OCI-M1 (cell line): ENCODE measurements around the gene CITED2.
"Not testable (repeated sequence)": the region's sequence is repeated elsewhere in the genome, so short reads cannot be mapped to it uniquely, and the experiment has no call there.

ENCODE experiments used
- DNase-seq: peaks from one replicate; lab custom pipeline; 2025; lab: John Stamatoyannopoulos, UW

The CITED2 gene

DNA sequence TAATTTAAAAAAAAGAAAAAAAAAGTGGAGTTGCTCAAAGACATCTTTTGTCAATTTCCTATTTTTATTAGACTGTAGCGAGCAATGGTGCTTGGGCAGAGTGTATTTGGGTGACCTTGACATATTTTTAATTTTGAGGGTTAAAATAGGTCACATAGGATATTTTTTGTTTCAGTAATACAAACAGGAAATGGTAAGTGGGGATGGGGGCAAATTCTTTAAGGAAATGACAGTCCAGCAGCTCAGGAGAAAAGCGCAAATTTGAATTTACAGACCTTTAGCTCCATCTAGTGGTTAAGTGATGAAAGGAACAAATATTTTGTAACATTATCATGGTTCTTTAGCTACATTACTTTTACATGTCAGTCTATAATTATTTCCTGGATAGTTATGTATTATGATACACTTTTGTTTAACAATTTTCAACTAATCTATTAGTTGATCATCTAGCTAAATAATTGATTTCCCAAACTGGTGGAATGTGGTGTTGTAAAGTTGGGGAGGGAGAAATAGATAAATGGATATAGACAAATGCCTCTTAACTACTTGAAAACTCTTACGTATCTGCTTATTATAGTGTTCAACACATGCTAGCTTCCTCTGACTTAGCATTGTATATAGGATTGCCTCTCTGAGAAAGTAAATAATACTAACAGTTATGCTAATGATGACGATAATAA is 10.0 kb downstream of the CITED2 start:
- DNase-seq = peak; percentile 82

DNA sequence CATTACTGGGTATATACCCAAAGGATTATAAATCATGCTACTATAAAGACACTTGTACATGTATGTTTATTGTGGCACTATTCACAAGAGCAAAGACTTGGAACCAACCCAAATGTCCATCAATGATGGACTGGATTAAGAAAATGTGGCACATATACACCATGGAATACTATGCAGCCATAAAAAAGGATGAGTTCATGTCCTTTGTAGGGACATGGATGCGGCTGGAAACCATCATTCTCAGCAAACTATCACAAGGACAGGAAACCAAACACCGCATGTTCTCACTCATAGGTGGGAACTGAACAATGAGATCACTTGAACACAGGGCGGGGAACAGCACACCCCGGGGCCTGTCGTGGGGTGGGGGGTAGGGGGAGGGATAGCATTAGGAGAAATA is 10.7 kb downstream of the CITED2 start:
- DNase-seq = not testable (repeated sequence)

DNA sequence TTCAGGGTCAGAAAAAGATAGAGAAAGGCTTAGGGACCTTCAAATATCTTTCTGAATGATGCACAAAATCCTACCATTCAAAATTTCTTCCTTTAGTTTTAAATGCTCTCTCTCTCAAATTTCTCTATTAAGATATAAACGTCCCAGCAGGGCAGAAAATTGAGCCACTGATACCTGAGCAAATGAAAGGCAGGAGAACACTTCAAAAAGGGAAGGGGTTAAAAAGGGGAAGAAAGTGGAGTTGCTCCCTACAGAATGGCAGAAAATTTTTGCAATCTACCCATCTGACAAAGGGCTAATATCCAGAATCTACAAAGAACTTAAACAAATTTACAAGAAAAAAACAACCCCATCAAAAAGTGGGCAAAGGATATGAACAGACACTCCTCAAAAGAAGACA is 11.3 kb downstream of the CITED2 start:
- DNase-seq = not testable (repeated sequence)

DNA sequence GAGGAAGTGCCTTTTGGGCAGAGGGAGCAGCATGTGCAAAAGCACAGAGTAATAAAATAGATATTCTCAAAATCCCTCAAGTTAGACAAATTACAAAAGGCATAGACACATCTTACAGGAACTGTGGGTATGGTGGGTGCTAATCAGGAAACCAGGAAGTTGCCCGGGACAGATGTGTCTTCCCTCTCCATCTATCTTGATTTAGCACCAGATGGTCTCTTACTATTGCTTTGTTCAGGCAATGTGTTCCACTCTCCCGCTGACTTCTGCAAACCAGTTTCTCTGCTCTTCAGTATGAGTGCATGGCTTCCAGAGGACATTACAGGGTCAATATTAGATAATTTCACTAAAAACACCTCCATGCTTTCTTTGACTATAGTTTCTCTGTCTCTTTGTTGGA is 13.2 kb downstream of the CITED2 start:
- DNase-seq = peak; percentile 63

DNA sequence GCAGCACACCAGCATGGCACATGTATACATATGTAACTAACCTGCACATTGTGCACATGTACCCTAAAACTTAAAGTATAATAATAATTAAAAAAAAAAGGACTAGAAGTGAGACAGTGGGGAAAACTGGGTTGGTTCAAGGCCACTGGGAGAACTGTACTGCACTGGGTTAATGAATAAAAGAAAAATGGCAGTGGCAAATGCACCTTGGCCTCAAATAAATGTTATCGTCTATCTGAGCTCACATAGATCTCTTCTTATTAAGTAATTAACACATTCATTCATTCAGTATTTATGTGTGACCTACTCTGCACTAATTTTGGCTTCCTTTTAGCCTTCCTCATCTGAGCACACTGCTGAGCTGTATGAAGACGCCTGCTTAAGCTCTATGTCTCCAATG is 17.5 kb downstream of the CITED2 start:
- no peak for DNase-seq

DNA sequence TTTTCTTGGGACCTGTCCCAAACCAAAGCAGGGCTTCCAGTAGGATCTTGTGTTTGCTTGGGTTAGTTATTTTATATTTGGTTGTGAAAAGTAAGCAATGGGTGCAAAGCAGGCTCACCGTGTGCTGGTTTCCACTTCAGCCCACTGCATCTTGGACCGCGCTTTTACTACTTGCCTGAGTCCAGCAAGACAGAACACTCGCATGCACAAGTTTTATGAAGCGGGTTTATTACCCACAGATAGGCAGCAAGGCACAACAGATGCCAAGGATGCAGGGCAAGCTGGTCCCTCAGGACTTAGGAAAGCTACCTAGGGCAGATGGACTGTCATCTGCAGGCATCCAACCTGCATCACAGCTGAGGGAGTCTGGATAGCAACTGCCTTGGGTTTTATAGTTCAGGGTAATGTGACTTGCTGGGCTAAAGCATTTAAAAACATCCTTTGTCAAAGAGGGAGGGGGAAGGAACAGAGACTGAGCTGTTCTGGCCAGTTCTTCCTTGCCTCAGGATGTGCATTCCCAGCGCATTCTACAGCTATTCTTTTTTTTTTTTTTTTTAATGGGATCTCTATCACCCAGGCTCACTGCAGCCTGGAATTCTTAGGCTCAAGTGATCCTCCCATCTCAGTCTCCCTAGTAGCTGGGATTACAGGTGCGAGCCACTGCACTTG is 18.5 kb downstream of the CITED2 start:
- no peak for DNase-seq

DNA sequence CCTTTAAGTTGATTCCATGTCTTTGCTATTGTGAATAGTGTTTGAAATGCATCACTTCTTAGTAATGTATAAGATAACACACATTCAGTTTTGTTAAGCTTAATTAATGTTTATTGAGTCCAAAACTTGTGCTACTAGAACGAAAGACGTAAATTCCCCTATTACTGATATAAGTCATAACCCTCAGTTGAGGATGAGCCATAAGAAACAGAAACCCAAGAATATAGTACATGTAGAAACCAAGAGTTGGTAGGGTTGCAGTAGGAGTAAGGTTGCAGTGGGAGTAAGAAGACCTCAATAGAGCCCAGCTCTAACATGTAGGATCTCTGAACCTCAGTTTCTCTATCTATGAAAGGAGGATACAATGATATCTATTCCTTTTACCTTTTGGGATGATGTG is 19.3 kb downstream of the CITED2 start:
- no peak for DNase-seq

DNA sequence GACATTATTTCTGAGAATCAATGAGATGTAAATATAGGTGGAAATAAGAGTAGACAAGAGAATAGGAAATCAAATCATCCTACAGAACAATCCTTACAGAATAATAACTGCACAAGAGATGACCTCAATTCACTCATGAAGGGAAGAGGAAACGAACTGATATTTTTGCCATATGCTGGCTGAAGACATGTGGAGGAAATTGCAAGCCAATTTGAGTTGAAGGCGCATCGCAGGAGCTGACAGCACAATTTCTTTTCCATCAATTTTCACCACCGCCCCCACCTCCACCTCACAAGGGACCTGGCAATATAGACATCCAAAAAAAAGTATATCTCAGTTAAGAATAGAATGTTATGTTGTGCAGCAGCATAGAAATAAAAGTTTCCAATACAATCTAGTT is 20.3 kb downstream of the CITED2 start:
- DNase-seq = no peak

DNA sequence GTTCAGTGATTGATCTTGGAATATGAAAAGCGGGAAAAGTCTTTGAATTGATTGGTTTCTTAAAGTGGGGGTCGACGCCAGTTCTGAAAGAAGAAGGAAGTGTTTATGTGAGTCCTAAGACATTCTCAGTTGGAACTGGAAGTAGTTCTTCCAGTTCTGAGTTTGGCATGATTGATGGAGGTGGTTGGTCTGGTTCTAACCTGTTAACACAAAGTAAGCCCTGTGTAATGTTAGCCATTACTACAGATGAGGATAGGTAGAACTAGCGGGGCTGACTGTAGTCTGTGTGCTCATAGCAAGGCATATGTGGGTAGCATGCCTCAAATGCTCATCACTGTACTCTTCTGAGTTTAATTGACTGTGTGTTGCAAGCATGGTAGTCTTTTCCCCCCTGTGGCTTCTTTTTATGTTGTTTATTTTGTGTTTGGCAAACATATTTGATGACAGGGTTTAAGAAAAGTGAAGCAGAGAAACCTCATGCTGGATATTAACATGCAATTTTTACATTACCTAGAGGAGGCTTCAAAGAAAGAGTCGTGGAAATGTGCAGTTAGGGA is 24.9 kb downstream of the CITED2 start:
- no peak for DNase-seq

DNA sequence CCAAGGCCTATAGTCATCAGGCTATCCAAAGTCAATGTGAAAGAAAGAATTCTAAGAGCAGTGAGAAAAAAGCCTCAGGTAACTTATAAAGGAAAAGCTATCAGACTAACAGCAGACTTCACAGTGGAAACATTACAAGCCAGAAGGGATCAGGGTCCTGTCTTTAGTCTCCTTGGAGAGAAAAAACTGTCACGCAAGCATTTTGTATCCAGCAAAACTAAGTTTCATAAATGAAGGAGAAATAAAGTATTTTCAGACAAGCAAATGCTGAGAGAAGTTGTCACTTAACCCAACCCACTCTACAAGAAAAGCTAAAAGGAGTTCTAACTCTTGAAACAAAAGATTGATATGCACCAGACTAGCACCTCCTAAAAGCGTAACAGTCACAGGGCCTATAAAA is 28.1 kb downstream of the CITED2 start:
- DNase-seq = no peak

DNA sequence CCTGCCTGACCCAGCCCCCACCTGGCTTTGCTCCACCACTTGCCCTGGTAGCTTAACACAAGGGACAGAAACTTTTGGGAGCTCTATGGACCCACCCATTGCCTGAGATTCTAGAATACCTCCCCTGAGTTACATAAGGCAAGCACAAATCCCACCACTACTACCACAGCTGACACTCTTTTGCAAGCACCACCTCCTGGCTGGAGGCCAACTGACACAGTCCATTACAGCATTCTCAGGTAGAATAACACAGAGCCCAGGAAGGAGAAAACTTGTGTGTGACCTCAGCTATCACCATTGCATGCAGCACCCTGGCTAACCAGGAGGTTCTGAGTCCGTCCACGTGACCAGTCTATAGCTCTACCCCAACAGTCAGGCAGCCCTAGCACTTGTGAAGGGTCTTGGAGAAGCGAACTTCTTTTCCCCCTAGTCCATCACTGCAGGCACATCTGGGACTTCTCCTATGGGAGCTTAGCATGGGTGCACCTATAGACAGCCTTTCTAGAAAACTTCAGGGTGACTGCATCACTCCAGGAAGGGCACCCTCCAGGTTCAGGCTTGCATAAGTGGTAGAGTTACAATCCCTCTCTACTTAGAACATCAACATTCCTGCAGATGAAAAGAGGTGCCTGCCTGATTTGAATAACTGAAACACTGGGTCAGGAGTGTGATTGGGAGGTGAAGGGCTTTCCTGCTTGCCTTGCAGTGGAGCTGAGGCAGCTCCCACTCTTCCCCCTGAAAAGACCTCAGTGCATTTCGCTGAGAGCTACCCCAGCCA is 30.1 kb downstream of the CITED2 start:
- no peak for DNase-seq

DNA sequence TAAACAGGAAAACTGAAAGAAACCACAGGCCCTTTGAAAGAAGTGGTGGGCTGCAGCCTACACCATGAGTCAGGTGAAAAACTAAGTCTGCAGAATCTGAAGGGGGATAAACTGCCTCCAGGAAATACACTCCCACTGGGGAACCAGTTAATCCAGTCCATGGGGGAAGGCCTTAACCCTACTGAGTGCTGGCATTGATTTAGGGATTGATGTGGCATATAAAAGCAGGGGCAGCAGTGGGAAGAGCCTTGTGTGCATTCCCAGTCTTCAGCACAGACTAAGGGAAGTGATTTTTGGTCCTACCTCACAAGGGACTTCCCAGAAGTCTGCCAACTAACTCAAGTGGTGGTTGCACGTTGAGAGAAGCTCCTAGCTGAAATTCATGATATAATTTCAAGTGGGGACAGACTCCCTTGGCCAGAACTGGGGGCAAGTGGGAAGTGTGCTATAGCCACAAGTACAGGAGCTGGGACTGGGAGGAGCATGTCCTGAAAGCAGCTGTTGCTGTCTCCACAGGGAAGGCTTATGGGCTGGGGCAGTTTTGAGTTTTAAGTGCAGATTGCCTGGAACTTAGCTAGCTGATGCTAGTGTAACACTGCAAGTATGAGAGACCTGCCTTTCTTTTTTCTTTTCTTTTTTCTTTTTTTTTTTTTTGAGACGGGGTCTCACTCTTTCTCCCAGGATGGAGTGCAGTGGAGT is 31.2 kb downstream of the CITED2 start:
- no peak for DNase-seq

DNA sequence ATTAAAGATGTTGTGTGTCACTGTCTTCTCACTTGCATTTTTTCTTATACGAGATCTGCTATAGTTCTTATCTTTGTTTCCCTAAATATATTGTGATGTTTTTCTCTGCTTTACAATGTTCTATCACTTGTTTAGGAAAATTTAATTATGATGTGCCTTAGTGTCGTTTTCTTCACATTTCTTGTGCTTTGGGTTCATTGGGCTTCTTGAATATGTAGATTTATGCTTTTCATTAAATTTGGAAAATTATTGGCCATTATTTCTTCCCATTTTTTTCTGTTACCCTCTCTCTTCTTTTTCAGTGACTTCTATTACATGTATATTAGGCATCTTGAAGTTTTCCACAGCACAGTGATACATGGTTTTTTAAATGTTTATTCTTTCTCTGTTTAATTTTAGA is 33.4 kb downstream of the CITED2 start:
- no peak for DNase-seq

DNA sequence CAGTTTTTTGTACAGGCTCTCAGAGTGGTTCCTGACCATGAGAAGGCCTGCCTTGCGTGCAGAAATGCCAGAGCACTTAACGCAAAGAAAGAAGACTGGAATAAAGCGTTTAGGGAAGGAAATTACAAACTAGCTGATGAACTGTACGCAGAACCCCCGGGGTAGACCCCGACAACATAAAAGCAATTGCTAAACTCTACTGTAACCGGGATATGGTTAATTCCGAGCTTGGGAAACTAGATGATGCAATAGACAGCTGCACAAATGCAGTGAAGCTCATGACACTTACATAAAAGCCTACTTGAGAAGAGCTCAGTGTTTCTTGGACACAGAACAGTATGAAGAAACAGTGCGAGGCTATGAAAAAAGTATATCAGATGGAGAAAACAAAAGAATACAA is 35.7 kb downstream of the CITED2 start:
- DNase-seq = no peak

DNA sequence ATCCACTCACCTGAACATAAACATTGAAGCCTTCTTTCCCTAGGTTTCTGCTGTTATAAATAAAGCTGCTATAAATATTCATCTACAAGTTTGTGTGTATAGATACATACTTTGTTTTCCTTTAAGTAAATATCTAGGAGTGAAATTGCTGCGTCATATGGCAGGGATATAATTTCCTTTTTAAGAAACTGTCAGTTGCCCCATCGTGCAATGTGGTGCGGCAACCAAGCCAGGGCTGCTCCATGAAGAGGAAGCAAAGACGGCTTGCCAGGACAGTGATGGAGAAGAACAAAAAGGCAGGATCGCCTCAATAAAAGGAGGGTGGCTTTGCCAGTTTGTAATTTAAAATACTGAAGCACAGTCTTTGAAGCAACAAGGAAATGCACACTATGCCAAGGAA is 36.6 kb downstream of the CITED2 start:
- DNase-seq = peak; percentile 60

DNA sequence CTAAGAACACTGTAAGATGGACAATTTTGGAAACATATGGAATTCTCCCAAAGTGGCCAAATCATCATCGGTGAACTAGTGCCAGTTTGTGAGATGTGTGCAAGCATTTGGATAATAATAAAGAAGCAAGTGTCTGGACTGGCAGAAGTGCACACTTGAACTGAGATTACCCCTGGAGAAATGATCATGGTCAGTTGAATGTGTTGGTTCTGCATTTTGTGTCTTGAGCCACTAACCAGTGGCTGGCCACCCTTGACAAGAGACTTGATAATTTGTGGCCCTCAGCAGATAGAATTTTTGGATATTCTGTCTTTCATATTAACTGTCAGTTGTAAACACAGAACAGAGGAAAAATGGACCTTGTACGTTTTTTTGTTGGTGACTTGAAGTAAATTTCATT is 37.4 kb downstream of the CITED2 start:
- peak; percentile 42 for DNase-seq

DNA sequence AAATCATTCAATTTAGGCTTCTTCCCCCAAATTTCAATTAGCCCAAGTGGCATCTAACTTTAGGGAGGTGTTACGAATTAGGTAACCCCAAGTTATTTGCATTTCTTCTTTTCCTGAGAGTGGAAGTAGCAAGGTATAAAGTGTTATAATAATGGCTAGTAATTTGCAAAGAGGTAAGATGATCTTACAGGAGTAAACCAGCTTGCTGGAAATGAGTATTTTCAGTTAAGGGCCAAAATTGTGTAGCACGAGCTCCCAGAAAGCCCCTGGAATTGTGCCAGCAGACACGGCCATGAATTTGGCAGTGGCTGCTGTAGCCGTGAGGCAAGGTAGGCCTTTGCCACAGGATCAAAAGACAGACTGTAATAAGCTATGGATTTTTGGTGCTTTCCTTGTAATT is 38.0 kb downstream of the CITED2 start:
- DNase-seq = no peak

DNA sequence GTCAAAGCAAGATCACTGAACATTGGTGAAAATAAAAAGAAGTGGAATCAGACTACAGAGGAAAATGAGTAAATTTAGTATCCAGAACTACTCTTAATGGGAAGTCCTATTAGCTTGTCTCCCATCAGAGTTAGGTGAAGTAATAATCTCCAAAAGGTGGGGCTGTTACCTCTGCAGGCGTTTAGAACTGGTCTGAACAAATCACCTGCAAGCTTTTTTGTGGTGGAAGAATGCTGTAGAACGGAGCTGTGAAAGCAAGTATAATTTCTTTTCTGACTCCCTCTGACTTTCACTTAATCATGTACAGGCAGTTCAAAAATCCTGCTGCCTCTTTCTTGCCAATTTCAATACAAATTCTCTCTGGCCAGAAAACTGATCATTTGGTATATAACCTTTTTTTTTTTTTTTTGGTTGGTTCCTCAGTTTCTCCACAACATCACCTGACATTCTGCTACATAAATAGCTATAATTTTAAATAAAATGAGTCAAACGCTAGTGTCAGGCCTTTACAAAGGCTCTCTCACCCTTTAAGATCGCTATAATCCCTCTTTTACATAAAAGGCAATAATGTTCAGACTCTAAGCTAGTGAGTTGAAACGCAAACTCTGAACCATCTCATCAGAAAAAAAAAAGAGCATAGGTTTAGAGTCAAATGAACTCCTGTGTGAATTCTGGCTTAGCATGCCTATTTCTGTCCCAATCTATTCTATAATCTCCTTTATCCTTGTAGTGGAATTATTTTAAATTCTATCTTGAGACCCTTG is 38.8 kb downstream of the CITED2 start:
- no peak for DNase-seq

DNA sequence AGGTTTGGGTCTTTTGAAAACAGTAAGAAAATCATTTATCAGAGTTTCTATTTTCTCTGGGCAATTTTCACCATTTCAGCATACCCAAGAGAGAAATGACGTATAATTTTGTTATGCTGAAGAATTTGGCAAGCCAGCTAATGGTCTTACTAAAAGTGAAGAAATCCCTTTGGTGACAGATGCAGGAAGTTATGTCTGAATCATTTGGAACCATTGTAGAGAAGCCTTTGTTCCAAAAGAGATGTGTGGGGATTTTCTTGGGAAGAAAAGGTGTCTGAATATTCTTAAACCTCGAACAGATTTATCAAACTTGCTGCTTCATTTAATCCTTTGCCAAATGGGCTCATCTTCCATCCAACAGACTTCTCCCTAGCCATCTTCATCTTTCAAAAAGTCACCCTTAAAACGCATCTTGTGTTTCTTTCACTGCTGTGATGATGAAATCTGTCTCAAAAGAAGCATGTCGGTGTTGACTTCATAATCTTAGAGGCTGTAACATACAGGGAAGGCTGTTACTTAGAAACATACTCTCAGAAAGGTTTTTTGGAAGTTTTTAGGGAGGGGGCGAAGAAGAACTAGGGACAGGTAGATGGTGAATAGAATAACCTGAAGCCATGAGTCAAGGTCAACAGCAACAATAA is 39.5 kb downstream of the CITED2 start:
- DNase-seq = no peak

DNA sequence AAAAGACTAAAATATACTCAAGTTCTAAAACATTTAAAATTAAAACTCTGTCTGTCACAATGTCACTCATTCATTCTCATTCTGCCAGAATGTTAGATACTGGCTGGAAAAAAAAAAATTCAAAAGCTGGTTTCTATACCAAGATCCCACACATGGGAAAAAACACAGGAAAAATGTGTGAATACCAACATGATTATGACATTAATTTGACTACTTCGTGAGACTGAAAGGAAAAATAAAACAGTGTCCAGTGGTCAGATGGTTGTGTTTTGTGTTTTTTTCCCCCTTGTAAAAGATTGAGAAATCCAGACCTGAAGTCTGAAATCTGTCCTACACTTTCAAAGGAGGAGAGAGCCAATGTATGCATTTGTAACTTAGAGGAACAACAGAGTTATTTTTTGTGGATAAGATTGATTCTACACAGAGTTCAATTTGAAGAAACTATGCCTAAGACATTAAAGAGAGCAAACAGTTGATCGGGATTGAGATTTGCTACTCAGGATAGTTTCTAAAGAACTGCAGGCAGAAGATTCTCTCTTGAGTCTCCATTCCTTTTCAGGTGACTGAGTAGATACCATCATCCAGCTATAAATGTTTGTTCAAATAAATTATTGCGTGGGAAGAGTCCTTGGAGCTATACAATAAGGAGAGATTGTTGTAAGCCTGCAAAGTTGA is 43.5 kb downstream of the CITED2 start:
- no peak for DNase-seq
